ENCODE results near the gene PCOLCE2. TPM values are rescaled to one million over a fixed set of nuclear protein-coding genes. Genes with fewer than 3 reads are reported as not detected.

The PCOLCE2 gene
- total and polyA plus RNA-seq, 2 donors (not counting 3 experiments of a cell fraction or from before 2014, with no cell fraction given), result not detected

- no peak for DNase-seq (ENCODE audit: low read depth, low spot score)
- Histone ChIP-seq H2AFZ (ENCODE audit: low read depth, low read length) (no peak overlapping the region), H3K79me2 (ENCODE audit: control insufficient read depth, insufficient read depth, low read length) (no peaks in the 10 kb centered on the region), H3K36me3 (ENCODE audit: control insufficient read depth in 2 of 2, extremely low read depth in 1 of 2, insufficient read depth in 2 of 2, low read length in 2 of 2) (no peaks in the 10 kb centered on the region), H3K9me3 (replicated peaks; ENCODE audit: control insufficient read depth, insufficient read depth, low read length) (no peaks in the 10 kb centered on the region), H3K27me3 (ENCODE audit: control insufficient read depth in 2 of 2, insufficient read depth in 2 of 2, low read length in 2 of 2) (peaks cover 3 to 10% of the 10 kb centered on the region in 2 experiments), H4K20me1 (replicated peaks; ENCODE audit: control insufficient read depth, extremely low read depth, insufficient read depth, low read length) (no peaks in the 10 kb centered on the region), H3K9me1 (replicated peaks; ENCODE audit: control insufficient read depth, extremely low read depth, insufficient read depth, low read length) (no peaks in the 10 kb centered on the region), H3K4me1 (ENCODE audit: control insufficient read depth, extremely low read depth, insufficient read depth, low read length) (no peaks in the 10 kb centered on the region), H3K4me2 (ENCODE audit: insufficient read depth, low read length) (no peak overlapping the region), H3K9ac (replicated peaks; ENCODE audit: extremely low read depth, insufficient read depth, low read length) (no peak overlapping the region), H3K27ac (ENCODE audit: insufficient read depth, low read depth, low read length) (no peak overlapping the region), H3K4me3 (replicated peaks in 1 of 3; ENCODE audit: insufficient read depth in 1 of 3, low read depth in 1 of 3, low read length in 3 of 3) (no peak overlapping the region)
- ChIA-PET POLR2A (no interaction called here), CTCF (no interaction called here)
- intact Hi-C loops (cut with micrococcal nuclease), result no loop called here
- BruUV-seq (replicated peaks), result no TSS peak
- dilution Hi-C loops (cut with MboI; ENCODE audit: extremely low pct_ligation_motif_present, low sequenced_read_pairs), result no loop called here
- no peak for FAIRE-seq
- TF ChIP-seq, protein P1, sequence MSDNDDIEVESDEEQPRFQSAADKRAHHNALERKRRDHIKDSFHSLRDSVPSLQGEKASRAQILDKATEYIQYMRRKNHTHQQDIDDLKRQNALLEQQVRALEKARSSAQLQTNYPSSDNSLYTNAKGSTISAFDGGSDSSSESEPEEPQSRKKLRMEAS (IDR thresholded peaks at IDR 0.05; ENCODE audit: insufficient read depth, insufficient read length), result no peak
- TF ChIP-seq JUN (IDR thresholded peaks at IDR 0.05; ENCODE audit: borderline replicate concordance, insufficient read depth, insufficient read length, low read depth) (no peak), POLR2AphosphoS5 (IDR thresholded peaks at IDR 0.05; ENCODE audit: insufficient read depth, low read depth, low read length) (no peak), GATA2 (IDR thresholded peaks at IDR 0.05; ENCODE audit: insufficient read depth, insufficient read length, low read depth, low read length) (no peak), POLR2A (IDR thresholded peaks at IDR 0.05; ENCODE audit: low read depth, low read length) (no peak), EZH2 (IDR thresholded peaks at IDR 0.05; ENCODE audit: borderline replicate concordance, low read depth, low read length, severe bottlenecking) (no peak), MYC (IDR thresholded peaks at IDR 0.05; ENCODE audit: low read depth, low read length) (no peak)
Measured at GRCh38 chr3:142916605-142917004, 27.7 kb upstream of the PCOLCE2 start.

GRCh38 chr3:142915636-142916035 is 26.8 kb upstream of the PCOLCE2 start:
- intact Hi-C loops (cut with micrococcal nuclease), result no loop called here
- ChIA-PET POLR2A (no interaction called here), CTCF (interaction anchor here (0.9 to 1.2 kb wide), 2 partner anchors 13 to 14 kb away, joined by 3 read pairs; no protein-coding TSS in a partner anchor)
- Histone ChIP-seq H3K9ac (replicated peaks; ENCODE audit: extremely low read depth, insufficient read depth, low read length) (no peak overlapping the region), H3K9me1 (replicated peaks; ENCODE audit: control insufficient read depth, extremely low read depth, insufficient read depth, low read length) (no peaks in the 10 kb centered on the region), H3K36me3 (ENCODE audit: control insufficient read depth in 2 of 2, extremely low read depth in 1 of 2, insufficient read depth in 2 of 2, low read length in 2 of 2) (no peaks in the 10 kb centered on the region), H3K79me2 (ENCODE audit: control insufficient read depth, insufficient read depth, low read length) (no peaks in the 10 kb centered on the region), H4K20me1 (replicated peaks; ENCODE audit: control insufficient read depth, extremely low read depth, insufficient read depth, low read length) (no peaks in the 10 kb centered on the region), H3K4me3 (replicated peaks in 1 of 3; ENCODE audit: insufficient read depth in 1 of 3, low read depth in 1 of 3, low read length in 3 of 3) (no peak overlapping the region), H3K27me3 (ENCODE audit: control insufficient read depth in 2 of 2, insufficient read depth in 2 of 2, low read length in 2 of 2) (peaks cover 3 to 10% of the 10 kb centered on the region in 2 experiments), H3K9me3 (replicated peaks; ENCODE audit: control insufficient read depth, insufficient read depth, low read length) (no peaks in the 10 kb centered on the region), H2AFZ (ENCODE audit: low read depth, low read length) (no peak overlapping the region), H3K4me1 (ENCODE audit: control insufficient read depth, extremely low read depth, insufficient read depth, low read length) (no peaks in the 10 kb centered on the region), H3K4me2 (ENCODE audit: insufficient read depth, low read length) (no peak overlapping the region), H3K27ac (ENCODE audit: insufficient read depth, low read depth, low read length) (no peak overlapping the region)
- TF ChIP-seq POLR2A (IDR thresholded peaks at IDR 0.05; ENCODE audit: low read depth, low read length) (no peak), MYC (IDR thresholded peaks at IDR 0.05; ENCODE audit: low read depth, low read length) (no peak), FOS (IDR thresholded peaks at IDR 0.05; ENCODE audit: borderline replicate concordance, insufficient read depth, low read length) (no peak), POLR2AphosphoS5 (IDR thresholded peaks at IDR 0.05; ENCODE audit: insufficient read depth, low read depth, low read length) (no peak), JUN (IDR thresholded peaks at IDR 0.05; ENCODE audit: borderline replicate concordance, insufficient read depth, insufficient read length, low read depth) (no peak), GATA2 (IDR thresholded peaks at IDR 0.05; ENCODE audit: insufficient read depth, insufficient read length, low read depth, low read length) (no peak), EZH2 (IDR thresholded peaks at IDR 0.05; ENCODE audit: borderline replicate concordance, low read depth, low read length, severe bottlenecking) (no peak)
- TF ChIP-seq, protein P1 (IDR thresholded peaks at IDR 0.05; ENCODE audit: insufficient read depth, insufficient read length), result no peak
- TF ChIP-seq, protein P2, sequence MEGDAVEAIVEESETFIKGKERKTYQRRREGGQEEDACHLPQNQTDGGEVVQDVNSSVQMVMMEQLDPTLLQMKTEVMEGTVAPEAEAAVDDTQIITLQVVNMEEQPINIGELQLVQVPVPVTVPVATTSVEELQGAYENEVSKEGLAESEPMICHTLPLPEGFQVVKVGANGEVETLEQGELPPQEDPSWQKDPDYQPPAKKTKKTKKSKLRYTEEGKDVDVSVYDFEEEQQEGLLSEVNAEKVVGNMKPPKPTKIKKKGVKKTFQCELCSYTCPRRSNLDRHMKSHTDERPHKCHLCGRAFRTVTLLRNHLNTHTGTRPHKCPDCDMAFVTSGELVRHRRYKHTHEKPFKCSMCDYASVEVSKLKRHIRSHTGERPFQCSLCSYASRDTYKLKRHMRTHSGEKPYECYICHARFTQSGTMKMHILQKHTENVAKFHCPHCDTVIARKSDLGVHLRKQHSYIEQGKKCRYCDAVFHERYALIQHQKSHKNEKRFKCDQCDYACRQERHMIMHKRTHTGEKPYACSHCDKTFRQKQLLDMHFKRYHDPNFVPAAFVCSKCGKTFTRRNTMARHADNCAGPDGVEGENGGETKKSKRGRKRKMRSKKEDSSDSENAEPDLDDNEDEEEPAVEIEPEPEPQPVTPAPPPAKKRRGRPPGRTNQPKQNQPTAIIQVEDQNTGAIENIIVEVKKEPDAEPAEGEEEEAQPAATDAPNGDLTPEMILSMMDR (IDR thresholded peaks at IDR 0.05; ENCODE audit: extremely low read depth in 1 of 2, insufficient read depth in 1 of 2, low read depth in 1 of 2, low read length in 2 of 2), result no peak
- FAIRE-seq (no peak), DNase-seq (ENCODE audit: low read depth, low spot score) (no peak)
- BruUV-seq (replicated peaks), result no TSS peak
- dilution Hi-C loops (cut with MboI; ENCODE audit: extremely low pct_ligation_motif_present, low sequenced_read_pairs), result no loop called here

All from endothelial cell of umbilical vein (primary cell).